ENCODE results near the gene ELF4.

DNA sequence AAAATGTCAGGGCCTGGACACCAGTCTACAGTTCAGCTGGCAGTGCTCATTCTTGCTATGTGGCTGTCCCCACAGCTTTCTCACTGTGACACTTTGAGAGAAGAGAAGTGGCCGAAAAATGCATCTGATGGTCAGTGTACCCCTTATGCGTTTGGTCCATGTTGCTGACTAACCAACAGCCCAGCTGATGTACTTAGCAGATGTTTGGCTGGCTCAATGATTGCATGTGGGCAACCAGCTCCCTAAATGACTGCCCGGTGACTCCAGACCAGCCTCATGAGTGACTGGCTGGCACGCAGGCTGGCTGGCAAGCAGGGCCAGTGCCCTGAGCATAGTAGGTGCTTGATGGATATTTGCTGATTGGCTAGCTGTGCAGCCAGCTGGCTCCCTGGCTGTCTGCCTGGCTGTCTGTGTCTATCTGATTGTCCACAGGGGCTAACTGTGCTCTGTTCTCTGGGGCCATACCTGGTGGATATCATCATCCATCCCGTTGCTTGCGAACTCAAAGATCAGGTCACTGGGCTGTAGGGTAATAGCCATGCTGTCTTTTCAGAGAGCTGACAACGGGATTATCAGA, 29.4 kb downstream of the ELF4 start:
- TF ChIP-seq POLR2A (IDR thresholded peaks at IDR 0.05; ENCODE audit: low read depth) = no peak
- TF ChIP-seq CTCF (IDR thresholded peaks at IDR 0.05) = no peak
- no peak for TF ChIP-seq POLR2AphosphoS5 (IDR thresholded peaks at IDR 0.05)
- TF ChIP-seq EP300 (IDR thresholded peaks at IDR 0.05) = no peak

All from esophagus muscularis mucosa (tissue), 4 donors.